Activated CD4-positive, alpha-beta T cell treated with anti-CD3 and anti-CD28 coated beads, Interleukin-2, amount 10 ng/mL, durations not matched to agents 24 days and 14 days (primary cell): ENCODE data around the gene MLLT10. TPM values are rescaled to one million over a fixed set of nuclear protein-coding genes. Genes with fewer than 3 reads are reported as not detected.

Experiments used
- DNase-seq: peaks from one replicate; pipeline ENCODE4 v3.0.0; 2022
- H3K27ac Mint-ChIP-seq: one replicate; pipeline ENCODE4 v1.8.0; 2022; ENCODE audit warnings: mild to moderate bottlenecking, mixed read lengths
- H3K27me3 Mint-ChIP-seq: one replicate; pipeline ENCODE4 v1.8.0; 2022; ENCODE audit warnings: mixed read lengths
- H3K36me3 Mint-ChIP-seq: one replicate; pipeline ENCODE4 v1.8.0; 2022; ENCODE audit warnings: low read depth, mild to moderate bottlenecking, mixed read lengths
- H3K4me1 Mint-ChIP-seq: one replicate; pipeline ENCODE4 v1.8.0; 2021; ENCODE audit warnings: mixed read lengths
- H3K4me3 Mint-ChIP-seq: one replicate; pipeline ENCODE4 v1.8.0; 2022; ENCODE audit warnings: mild to moderate bottlenecking, moderate library complexity, mixed read lengths
- H3K9me3 Mint-ChIP-seq: one replicate; pipeline ENCODE4 v1.8.0; 2021; ENCODE audit warnings: mixed read lengths
- intact Hi-C: fragments of 100-400 bp; cut with micrococcal nuclease; formaldehyde crosslinking; loops from one replicate; pipeline ENCODE4 v1.15.1; 2023
- total RNA-seq: library from RNA; stranded (reverse); gene quantifications from 2 replicates; pipeline ENCODE4 v1.2.3, GENCODE V29; 2022

MLLT10 gene
- total RNA-seq, 1 donor from 2014 or later: 42.0 TPM

GRCh38 chr10:21524131-21524525 is 9.9 kb upstream of the MLLT10 start:
- Mint-ChIP-seq H3K36me3 (peaks cover 2% of the 10 kb centered on the region), H3K4me1 (peaks cover 42% of the 10 kb centered on the region), H3K9me3 (no peaks in the 10 kb centered on the region), H3K27ac (no peak overlapping the region), H3K4me3 (no peak overlapping the region), H3K27me3 (peaks cover 52% of the 10 kb centered on the region)
- DNase-seq: no peak
- intact Hi-C loops: loop anchor here (10.0 kb wide), 1 partner anchor 911 kb away; no protein-coding TSS in a partner anchor

GRCh38 chr10:21524526-21525366 is 9.3 kb upstream of the MLLT10 start:
- intact Hi-C loops: loop anchor here (1.0 to 10.0 kb wide), 3 partner anchors 9 to 910 kb away; partner anchors contain the start of gene BMI1
- H3K9me3 Mint-ChIP-seq: no peaks in the 10 kb centered on the region
- peaks cover 52% of the 10 kb centered on the region for H3K27me3 Mint-ChIP-seq
- H3K27ac Mint-ChIP-seq: peak overlapping the region; percentile 89
- H3K36me3 Mint-ChIP-seq: peaks cover 2% of the 10 kb centered on the region
- H3K4me1 Mint-ChIP-seq: peaks cover 36% of the 10 kb centered on the region
- DNase-seq: no peak
- H3K4me3 Mint-ChIP-seq: peak overlapping the region; percentile 85

GRCh38 chr10:21525367-21526187 is 8.5 kb upstream of the MLLT10 start, which contains the start of gene SKIDA1:
SKIDA1 (minus strand) TSS chr10:21525682; CDS start chr10:21517822, 7,860 bp downstream.
- intact Hi-C loops: loop anchor here (1.0 to 10.0 kb wide), 4 partner anchors 8 to 909 kb away; partner anchors contain the start of gene BMI1
- H3K27ac Mint-ChIP-seq: peak within 1 kb of the TSS; percentile 95
- H3K27me3 Mint-ChIP-seq: peaks cover 48% of the 10 kb centered on the region
- H3K36me3 Mint-ChIP-seq: peaks cover 2% of the 10 kb centered on the region
- H3K9me3 Mint-ChIP-seq: no peaks in the 10 kb centered on the region
- DNase-seq: peak; percentile 87
- H3K4me3 Mint-ChIP-seq: peak within 1 kb of the TSS; percentile 85
- H3K4me1 Mint-ChIP-seq: peaks cover 29% of the 10 kb centered on the region

- DNase-seq: peak; percentile 83
- Mint-ChIP-seq H3K36me3 (peaks cover 2% of the 10 kb centered on the region), H3K27me3 (peaks cover 46% of the 10 kb centered on the region), H3K4me1 (peaks cover 25% of the 10 kb centered on the region), H3K27ac (peak overlapping the region; percentile 95), H3K4me3 (peak overlapping the region; percentile 83), H3K9me3 (no peaks in the 10 kb centered on the region)
- intact Hi-C loops: loop anchor here (2.0 to 10.0 kb wide), 3 partner anchors 796 to 908 kb away; partner anchors contain the start of gene BMI1
Observed at GRCh38 chr10:21526188-21526859, 7.7 kb upstream of the MLLT10 start.

- peaks cover 44% of the 10 kb centered on the region for H3K27me3 Mint-ChIP-seq
- no peaks in the 10 kb centered on the region for H3K9me3 Mint-ChIP-seq
- H3K36me3 Mint-ChIP-seq: peaks cover 2% of the 10 kb centered on the region
- H3K27ac Mint-ChIP-seq: peak overlapping the region; percentile 95
- peak; percentile 80 for DNase-seq
- peak overlapping the region; percentile 83 for H3K4me3 Mint-ChIP-seq
- H3K4me1 Mint-ChIP-seq: peaks cover 25% of the 10 kb centered on the region
- intact Hi-C loops: loop anchor here (1.0 to 10.0 kb wide), 4 partner anchors 9 to 908 kb away; partner anchors contain the start of gene BMI1
Observed at GRCh38 chr10:21526860-21527597, 7.0 kb upstream of the MLLT10 start.

- peaks cover 44% of the 10 kb centered on the region for H3K27me3 Mint-ChIP-seq
- H3K27ac Mint-ChIP-seq: peak overlapping the region; percentile 41
- H3K9me3 Mint-ChIP-seq: no peaks in the 10 kb centered on the region
- intact Hi-C loops: loop anchor here (1.0 to 10.0 kb wide), 4 partner anchors 9 to 907 kb away; partner anchors contain the start of gene BMI1
- no peak for DNase-seq
- H3K4me1 Mint-ChIP-seq: peaks cover 27% of the 10 kb centered on the region
- H3K36me3 Mint-ChIP-seq: peaks cover 2% of the 10 kb centered on the region
- peak overlapping the region; percentile 73 for H3K4me3 Mint-ChIP-seq
Observed at GRCh38 chr10:21527598-21528235, 6.3 kb upstream of the MLLT10 start.

GRCh38 chr10:21528236-21529031 is 5.6 kb upstream of the MLLT10 start:
- H3K27me3 Mint-ChIP-seq: peaks cover 42% of the 10 kb centered on the region
- H3K4me3 Mint-ChIP-seq: no peak overlapping the region
- H3K27ac Mint-ChIP-seq: no peak overlapping the region
- peaks cover 2% of the 10 kb centered on the region for H3K36me3 Mint-ChIP-seq
- H3K9me3 Mint-ChIP-seq: no peaks in the 10 kb centered on the region
- intact Hi-C loops: loop anchor here (5.0 to 10.0 kb wide), 2 partner anchors 794 to 906 kb away; partner anchors contain the start of gene BMI1
- DNase-seq: no peak
- H3K4me1 Mint-ChIP-seq: peaks cover 34% of the 10 kb centered on the region

GRCh38 chr10:21529032-21529910 is 4.8 kb upstream of the MLLT10 start:
- no peak overlapping the region for H3K4me3 Mint-ChIP-seq
- H3K27me3 Mint-ChIP-seq: peaks cover 39% of the 10 kb centered on the region
- H3K9me3 Mint-ChIP-seq: no peaks in the 10 kb centered on the region
- H3K27ac Mint-ChIP-seq: no peak overlapping the region
- peaks cover 35% of the 10 kb centered on the region for H3K4me1 Mint-ChIP-seq
- H3K36me3 Mint-ChIP-seq: peaks cover 2% of the 10 kb centered on the region
- intact Hi-C loops: loop anchor here (5.0 to 10.0 kb wide), 2 partner anchors 793 to 906 kb away; partner anchors contain the start of gene BMI1
- no peak for DNase-seq

GRCh38 chr10:21530168-21530567 is 3.9 kb upstream of the MLLT10 start:
- Mint-ChIP-seq H3K4me1 (peaks cover 29% of the 10 kb centered on the region), H3K4me3 (no peak overlapping the region), H3K27ac (no peak overlapping the region), H3K36me3 (peaks cover 2% of the 10 kb centered on the region), H3K27me3 (peaks cover 32% of the 10 kb centered on the region), H3K9me3 (no peaks in the 10 kb centered on the region)
- intact Hi-C loops: loop anchor here (5.0 kb wide), 2 partner anchors 52 to 722 kb away; no protein-coding TSS in a partner anchor
- no peak for DNase-seq

- Mint-ChIP-seq H3K27ac (no peak overlapping the region), H3K9me3 (no peaks in the 10 kb centered on the region), H3K36me3 (peaks cover 5% of the 10 kb centered on the region), H3K4me1 (peaks cover 29% of the 10 kb centered on the region), H3K4me3 (no peak overlapping the region), H3K27me3 (peaks cover 32% of the 10 kb centered on the region)
- intact Hi-C loops: loop anchor here (5.0 kb wide), 2 partner anchors 52 to 722 kb away; no protein-coding TSS in a partner anchor
- DNase-seq: no peak
Observed at GRCh38 chr10:21530641-21531040, 3.4 kb upstream of the MLLT10 start.

GRCh38 chr10:21531164-21531563 is 2.9 kb upstream of the MLLT10 start:
- no peak for DNase-seq
- Mint-ChIP-seq H3K4me3 (no peak overlapping the region), H3K4me1 (peaks cover 29% of the 10 kb centered on the region), H3K9me3 (no peaks in the 10 kb centered on the region), H3K36me3 (peaks cover 5% of the 10 kb centered on the region), H3K27me3 (peaks cover 32% of the 10 kb centered on the region), H3K27ac (no peak overlapping the region)
- intact Hi-C loops: loop anchor here (5.0 kb wide), 2 partner anchors 51 to 721 kb away; no protein-coding TSS in a partner anchor
